Measurements from ENCODE around the gene HSD3B7. TPM values are rescaled to one million over a fixed set of nuclear protein-coding genes. Genes with fewer than 3 reads are reported as not detected.

HSD3B7 gene
- total and polyA plus RNA-seq, 2 of the 4 experiments (the other 2 are of a cell fraction): 8.5 to 11.3 TPM

DNA sequence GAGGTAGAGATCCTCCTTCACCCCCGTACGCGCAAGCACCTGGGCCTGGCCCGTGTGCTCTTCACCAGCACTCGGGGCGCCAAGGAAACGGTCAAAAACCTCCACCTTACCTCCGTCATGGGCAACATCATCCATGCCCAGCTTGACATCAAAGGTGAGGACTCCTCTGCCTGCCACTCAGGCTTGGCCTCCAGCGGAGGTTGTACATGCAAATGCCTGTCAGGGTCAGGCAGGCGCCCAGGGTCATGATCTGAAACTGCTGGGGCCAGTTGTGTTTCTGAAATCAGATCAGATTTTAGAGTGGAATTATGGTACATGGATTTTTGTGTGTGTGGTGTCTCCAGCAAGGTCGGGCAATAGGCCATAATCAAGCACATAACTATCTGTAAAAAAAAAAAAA is 23.6 kb upstream of the HSD3B7 start:
- Histone ChIP-seq H3K14ac (replicated peaks; ENCODE audit: low read depth, low read length) (no peak overlapping the region), H4K20me1 (ENCODE audit: insufficient read depth, low read length) (peaks cover 17% of the 10 kb centered on the region), H3K56ac (ENCODE audit: extremely low read depth, insufficient read depth, low read length) (no peak overlapping the region), H2AFZ (replicated peaks; ENCODE audit: low read length, poor library complexity) (no peak overlapping the region), H3K27ac (ENCODE audit: insufficient read depth, low read length) (no peak overlapping the region), H4K91ac (ENCODE audit: insufficient read depth, low read depth, low read length) (no peak overlapping the region), H2BK20ac (ENCODE audit: low read depth, low read length) (no peak overlapping the region), H3K4ac (ENCODE audit: low read depth, low read length) (no peak overlapping the region), H3K4me1 (ENCODE audit: control insufficient read depth, insufficient read depth, low read length) (peaks cover 6% of the 10 kb centered on the region), H3K27me3 (ENCODE audit: control insufficient read depth, insufficient read depth, low read length) (no peaks in the 10 kb centered on the region), H3K23ac (ENCODE audit: low read depth, low read length) (no peak overlapping the region), H2BK120ac (ENCODE audit: low read depth, low read length) (no peak overlapping the region), H2BK5ac (ENCODE audit: low read depth, low read length, poor library complexity, severe bottlenecking) (no peak overlapping the region), H2AK5ac (ENCODE audit: low read depth, low read length) (no peak overlapping the region), H3K4me3 (ENCODE audit: insufficient read depth, low read depth, low read length) (no peak overlapping the region), H3K18ac (ENCODE audit: low read depth, low read length) (no peak overlapping the region), H4K5ac (ENCODE audit: low read depth, low read length) (no peak overlapping the region), H3K4me2 (ENCODE audit: low read depth, low read length) (no peak overlapping the region), H4K8ac (ENCODE audit: low read depth in 2 of 2, low read length in 2 of 2) (no peak overlapping the region), H3K9ac (ENCODE audit: low read depth, low read length) (no peak overlapping the region), H2BK15ac (ENCODE audit: low read depth, low read length) (no peak overlapping the region), H3K36me3 (ENCODE audit: control insufficient read depth, insufficient read depth, low read length) (peaks cover 53% of the 10 kb centered on the region), H3K9me3 (ENCODE audit: control insufficient read depth, insufficient read depth, low read length) (no peaks in the 10 kb centered on the region), H2AK9ac (replicated peaks; ENCODE audit: low read depth, low read length, poor library complexity) (no peak overlapping the region), H3K79me1 (ENCODE audit: low read depth in 1 of 2, low read length in 2 of 2) (peaks cover 32 to 42% of the 10 kb centered on the region in 2 experiments), H3K9me1 (ENCODE audit: insufficient read depth, low read length) (no peaks in the 10 kb centered on the region; the same call in 1 of the 2 replicates)
- no TSS peak for BruUV-seq (replicated peaks)
- ChIA-PET CTCF (interaction anchor here (0.6 kb wide), 1 partner anchor 244 kb away, joined by 3 read pairs; no protein-coding TSS in a partner anchor), POLR2A (ENCODE audit: unreplicated experiment) (no interaction called here)
- DNase-seq (no peak), ATAC-seq (ENCODE audit: low read depth) (no peak)
- intact Hi-C loops (cut with micrococcal nuclease) (no loop called here), in situ Hi-C loops (cut with MboI; ENCODE audit: low sequenced_read_pairs) (no loop called here), dilution Hi-C loops (cut with HindIII; ENCODE audit: low sequenced_read_pairs, unreplicated experiment) (no loop called here)
- WGBS, 2 experiments (ENCODE audit: extremely low coverage in 2 of 2, insufficient read length in 1 of 2): 100% methylated on average over 4 of the region's 11 CpGs; no CpG with 5 or more reads in 1 of the 2 experiments
- TF ChIP-seq FOS (IDR thresholded peaks at IDR 0.05; ENCODE audit: low read depth, low read length) (no peak), RFX5 (IDR thresholded peaks at IDR 0.05; ENCODE audit: low read depth, low read length) (no peak), MXI1 (IDR thresholded peaks at IDR 0.05; ENCODE audit: borderline replicate concordance, low read depth, low read length) (no peak), NFE2L2 (IDR thresholded peaks at IDR 0.05; ENCODE audit: low read depth, low read length) (no peak), POLR2A (IDR thresholded peaks at IDR 0.05; ENCODE audit: low read depth, low read length) (no peak)
